Thoracic aorta (tissue), 2 donors: ENCODE results near the gene PLD5. TPM values are rescaled to one million over a fixed set of nuclear protein-coding genes. Genes with fewer than 3 reads are reported as not detected.
"Not testable (repeated sequence)": the region's sequence is repeated elsewhere in the genome, so short reads cannot be mapped to it uniquely, and the experiment has no call there.

ENCODE experiments used
- ATAC-seq: fragments of 150-250 bp; one replicate; pipeline ENCODE4 v1.8.0; 2017; ENCODE audit warnings: low read depth; ENCODE audit not compliant: insufficient number of reproducible peaks, low FRiP score
- DNase-seq: peaks from one replicate; pipeline ENCODE4 v3.0.0-alpha.2; 2020; ENCODE audit warnings: low spot score
- H3K27ac ChIP-seq, 2 donors: fragments of 200-600 bp; sonication (generic); 1 replicate in 1 of 2; 2 replicates in 1 of 2; pipeline ENCODE4 v1.5.1; 2016; ENCODE audit warnings: mild to moderate bottlenecking in 2 of 2, moderate library complexity in 2 of 2
- H3K27me3 ChIP-seq: fragments of 200-600 bp; sonication (generic); replicated peaks from 2 replicates; pipeline ENCODE4 v1.6.0; 2016; ENCODE audit warnings: mild to moderate bottlenecking; ENCODE audit not compliant: insufficient read depth
- H3K36me3 ChIP-seq: fragments of 200-600 bp; sonication (generic); one replicate; pipeline ENCODE4 v1.5.1; 2016
- H3K4me1 ChIP-seq, 2 donors: fragments of 200-600 bp; sonication (generic); 1 replicate in 1 of 2; 2 replicates in 1 of 2; pipeline versions ENCODE4 v1.5.1 to v1.6.0; 2016; ENCODE audit warnings: low read depth in 2 of 2, mild to moderate bottlenecking in 1 of 2; ENCODE audit not compliant: control insufficient read depth in 1 of 2
- H3K4me3 ChIP-seq: fragments of 200-600 bp; sonication (generic); 2 replicates; pipeline ENCODE4 v1.5.1; 2016; ENCODE audit warnings: mild to moderate bottlenecking
- H3K9me3 ChIP-seq: fragments of 200-600 bp; sonication (generic); 2 replicates; pipeline ENCODE4 v1.5.1; 2016
- total RNA-seq, 2 donors: library from RNA; depleted of rRNA; stranded (reverse); fragments of >200 nt; gene quantifications; one replicate each; pipeline versions ENCODE4 v1.1.0 to v1.2.3, GENCODE V29; 2016
- TF ChIP-seq, protein P1 (sequence below): fragments of 200-600 bp; sonication (generic); IDR thresholded peaks from one replicate; pipeline ENCODE4 v1.5.1; 2019; ENCODE audit warnings: antibody characterized with exemption

The PLD5 gene
- total RNA-seq, 2 donors from 2014 or later = 12.2 to 23.9 TPM

DNA sequence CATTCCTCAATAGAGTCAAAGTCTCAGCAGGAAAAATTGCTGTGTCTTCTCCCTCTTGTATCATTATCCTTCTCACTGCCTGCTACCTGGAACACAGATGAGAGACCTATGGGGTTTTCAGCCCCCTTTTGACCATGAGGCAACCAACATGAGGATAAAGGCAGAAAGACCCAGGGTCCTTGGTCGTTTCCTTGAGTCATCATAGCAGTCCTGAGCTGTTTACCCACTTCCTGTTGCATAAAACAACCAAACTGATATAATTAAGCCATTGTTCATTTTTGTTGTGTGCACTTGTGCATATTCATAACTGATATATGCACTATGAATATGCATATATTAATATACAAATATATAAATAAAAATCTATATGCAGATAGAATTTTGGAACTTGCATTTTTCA, 337.3 kb downstream of the PLD5 start:
- Histone ChIP-seq H3K27ac (no peak overlapping the region), H3K27me3 (no peaks in the 10 kb centered on the region), H3K4me1 (no peaks in the 10 kb centered on the region), H3K36me3 (no peaks in the 10 kb centered on the region), H3K9me3 (no peaks in the 10 kb centered on the region), H3K4me3 (no peak overlapping the region)
- DNase-seq (no peak), ATAC-seq (no peak)
- TF ChIP-seq, protein P1, sequence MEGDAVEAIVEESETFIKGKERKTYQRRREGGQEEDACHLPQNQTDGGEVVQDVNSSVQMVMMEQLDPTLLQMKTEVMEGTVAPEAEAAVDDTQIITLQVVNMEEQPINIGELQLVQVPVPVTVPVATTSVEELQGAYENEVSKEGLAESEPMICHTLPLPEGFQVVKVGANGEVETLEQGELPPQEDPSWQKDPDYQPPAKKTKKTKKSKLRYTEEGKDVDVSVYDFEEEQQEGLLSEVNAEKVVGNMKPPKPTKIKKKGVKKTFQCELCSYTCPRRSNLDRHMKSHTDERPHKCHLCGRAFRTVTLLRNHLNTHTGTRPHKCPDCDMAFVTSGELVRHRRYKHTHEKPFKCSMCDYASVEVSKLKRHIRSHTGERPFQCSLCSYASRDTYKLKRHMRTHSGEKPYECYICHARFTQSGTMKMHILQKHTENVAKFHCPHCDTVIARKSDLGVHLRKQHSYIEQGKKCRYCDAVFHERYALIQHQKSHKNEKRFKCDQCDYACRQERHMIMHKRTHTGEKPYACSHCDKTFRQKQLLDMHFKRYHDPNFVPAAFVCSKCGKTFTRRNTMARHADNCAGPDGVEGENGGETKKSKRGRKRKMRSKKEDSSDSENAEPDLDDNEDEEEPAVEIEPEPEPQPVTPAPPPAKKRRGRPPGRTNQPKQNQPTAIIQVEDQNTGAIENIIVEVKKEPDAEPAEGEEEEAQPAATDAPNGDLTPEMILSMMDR = no peak

DNA sequence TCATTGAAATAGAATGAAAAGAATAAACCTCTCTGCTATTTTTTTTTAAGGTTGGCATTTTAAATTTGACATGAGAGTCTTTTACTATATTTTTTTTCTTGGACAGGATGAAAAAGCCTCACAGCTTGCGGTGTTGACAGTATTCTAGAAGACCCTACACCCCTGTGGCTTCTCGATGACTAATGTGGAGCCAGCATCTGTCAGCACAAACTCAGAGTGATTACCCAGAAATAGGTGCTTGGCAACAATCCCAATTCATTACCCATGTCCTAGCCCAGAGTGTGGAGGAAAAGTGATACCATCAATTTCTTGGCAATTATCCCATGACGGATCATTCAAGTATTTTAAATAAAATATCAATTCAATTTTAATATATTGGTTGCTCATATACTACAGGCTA, 338.8 kb downstream of the PLD5 start:
- H3K36me3 ChIP-seq = no peaks in the 10 kb centered on the region
- no peaks in the 10 kb centered on the region for H3K9me3 ChIP-seq
- no peak overlapping the region for H3K4me3 ChIP-seq
- TF ChIP-seq, protein P1 = no peak
- H3K27me3 ChIP-seq = no peaks in the 10 kb centered on the region
- DNase-seq (no peak), ATAC-seq (no peak)
- H3K4me1 ChIP-seq = no peaks in the 10 kb centered on the region
- no peak overlapping the region for H3K27ac ChIP-seq

DNA sequence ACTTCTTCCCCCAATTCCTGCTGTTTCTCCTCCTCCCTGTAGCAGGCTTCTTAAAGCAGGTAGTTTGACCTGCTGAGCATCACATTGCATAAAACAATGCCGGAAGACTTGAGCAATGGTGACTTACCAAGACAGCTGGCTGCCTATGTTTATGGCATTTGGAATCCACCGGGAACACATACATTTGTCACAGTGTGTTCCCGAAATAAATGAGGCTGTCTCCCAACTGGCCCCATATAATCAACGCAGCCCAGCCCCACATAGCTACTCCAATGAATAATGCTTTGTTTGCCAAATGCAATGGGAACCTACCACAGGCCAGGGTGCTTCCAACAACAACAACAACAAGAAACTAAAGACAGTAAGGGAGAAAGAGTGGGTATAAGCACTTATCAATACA, 339.5 kb downstream of the PLD5 start:
- no peak for ATAC-seq
- no peaks in the 10 kb centered on the region for H3K9me3 ChIP-seq
- TF ChIP-seq, protein P1 = no peak
- no peak for DNase-seq
- no peaks in the 10 kb centered on the region for H3K27me3 ChIP-seq
- no peak overlapping the region for H3K27ac ChIP-seq
- no peak overlapping the region for H3K4me3 ChIP-seq
- H3K4me1 ChIP-seq = no peaks in the 10 kb centered on the region
- no peaks in the 10 kb centered on the region for H3K36me3 ChIP-seq

DNA sequence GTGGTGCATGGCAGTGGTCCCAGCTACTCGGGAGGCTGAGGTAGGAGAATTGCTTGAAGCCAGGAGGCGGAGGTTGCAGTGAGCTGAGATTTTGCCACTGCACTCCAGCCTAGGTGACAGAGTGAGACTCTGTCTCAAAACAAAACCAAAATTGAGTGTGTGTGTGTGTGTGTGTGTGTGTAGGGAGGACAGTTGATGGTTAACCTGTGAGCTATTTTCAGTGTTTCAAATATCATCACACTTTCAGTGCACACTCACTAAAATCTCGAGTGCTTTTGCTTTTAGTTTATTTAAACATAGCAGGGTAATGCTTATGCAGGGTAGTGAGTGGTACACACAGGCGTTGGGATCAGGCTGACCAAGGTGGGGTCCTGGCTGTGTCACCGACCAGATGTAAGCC, 344.7 kb downstream of the PLD5 start:
- H3K27ac ChIP-seq, DNase-seq, H3K36me3 ChIP-seq, ATAC-seq, H3K4me3 ChIP-seq, H3K9me3 ChIP-seq, H3K27me3 ChIP-seq, H3K4me1 ChIP-seq: not testable (repeated sequence)

DNA sequence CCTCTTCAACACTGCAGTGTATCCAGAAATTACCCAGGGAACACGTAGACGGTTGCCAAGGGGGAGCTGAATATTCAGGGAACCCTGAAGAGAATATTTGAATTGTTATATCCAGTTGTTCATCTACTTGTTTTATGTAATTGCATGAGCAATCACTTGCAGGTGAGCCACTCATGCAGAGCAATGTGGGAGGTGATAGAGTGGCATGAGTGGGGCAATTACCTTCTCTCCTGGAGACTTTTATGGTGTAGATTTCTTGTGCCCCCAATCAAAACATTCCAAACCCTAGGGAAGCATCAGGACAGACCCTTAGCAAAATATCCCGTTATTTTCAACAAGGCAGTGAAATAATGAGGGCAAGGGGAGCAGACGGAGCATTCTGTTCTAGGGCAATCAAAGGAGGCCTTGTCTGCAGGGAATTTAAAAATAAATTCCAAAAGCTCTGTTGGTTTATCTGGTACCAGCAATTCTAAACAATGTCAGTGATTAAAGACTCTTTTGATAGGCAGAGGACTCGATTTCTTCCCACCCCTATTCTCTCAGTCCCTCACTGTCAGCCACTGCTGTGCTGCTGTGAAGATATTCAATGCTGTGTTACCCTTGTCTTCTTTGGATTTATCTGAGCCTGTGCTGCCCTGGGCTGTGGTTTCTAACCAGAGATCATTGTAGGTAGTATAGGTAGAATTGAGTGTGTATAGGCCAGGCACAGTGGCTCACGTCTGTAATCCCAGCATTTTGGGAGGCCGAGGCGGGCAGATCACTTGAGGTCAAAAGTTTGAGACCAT, 345.4 kb downstream of the PLD5 start:
- Histone ChIP-seq H3K9me3 (peaks cover 7% of the 10 kb centered on the region), H3K4me3 (no peak overlapping the region), H3K36me3 (no peaks in the 10 kb centered on the region), H3K4me1 (no peaks in the 10 kb centered on the region), H3K27me3 (no peaks in the 10 kb centered on the region), H3K27ac (no peak overlapping the region)
- DNase-seq (no peak), ATAC-seq (no peak)
- TF ChIP-seq, protein P1 = no peak

DNA sequence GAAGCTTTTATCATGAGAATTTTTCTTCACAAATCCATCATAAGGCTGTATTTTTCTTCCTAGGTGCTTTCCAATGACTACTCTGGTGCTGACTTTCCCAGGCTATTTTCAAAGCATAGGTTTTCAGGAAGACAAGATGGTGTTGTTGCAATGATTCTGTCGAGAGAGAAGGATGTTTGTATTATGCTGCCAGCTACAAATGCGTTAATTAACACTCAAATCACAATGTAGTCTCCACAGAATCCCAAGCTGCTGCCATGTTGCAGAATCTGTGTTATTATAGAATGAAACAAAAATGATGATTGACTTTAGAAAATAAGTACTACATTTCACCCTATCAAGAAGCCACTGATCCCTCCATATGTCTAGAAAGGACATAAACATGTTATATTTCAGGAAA, 346.1 kb downstream of the PLD5 start:
- DNase-seq (no peak), ATAC-seq (no peak)
- Histone ChIP-seq H3K9me3 (peaks cover 7% of the 10 kb centered on the region), H3K36me3 (no peaks in the 10 kb centered on the region), H3K27ac (no peak overlapping the region), H3K4me3 (no peak overlapping the region), H3K27me3 (no peaks in the 10 kb centered on the region), H3K4me1 (no peaks in the 10 kb centered on the region)
- TF ChIP-seq, protein P1 = no peak
